DMS114 treated with DMSO at 0.1 percent for 48 hours (cell line): ENCODE measurements around the gene PTGER1.

Source experiments
- DNase-seq: peaks from one replicate; lab custom pipeline; 2025; ENCODE audit not compliant: unreplicated experiment; lab: John Stamatoyannopoulos, UW

PTGER1 gene

GRCh38 chr19:14442891-14443631, 32.1 kb downstream of the PTGER1 start:
- DNase-seq, result no peak

GRCh38 chr19:14441041-14441938, 33.9 kb downstream of the PTGER1 start:
- no peak for DNase-seq

- DNase-seq, result no peak
Observed at GRCh38 chr19:14440049-14440448, 35.1 kb downstream of the PTGER1 start.

- DNase-seq, result no peak
Observed at GRCh38 chr19:14439014-14439413, 36.1 kb downstream of the PTGER1 start.

GRCh38 chr19:14437578-14438140, 37.5 kb downstream of the PTGER1 start:
- no peak for DNase-seq

- no peak for DNase-seq
Observed at GRCh38 chr19:14435320-14436050, 39.7 kb downstream of the PTGER1 start.

GRCh38 chr19:14434543-14435319, 40.4 kb downstream of the PTGER1 start:
- DNase-seq, result no peak

GRCh38 chr19:14433554-14434501, 41.3 kb downstream of the PTGER1 start:
- DNase-seq, result no peak

- DNase-seq, result no peak
Observed at GRCh38 chr19:14432791-14433553, 42.2 kb downstream of the PTGER1 start, which contains the start of gene PKN1. Gene PKN1, plus strand, starts transcription at chr19:14433306. Its CDS starts 216 bp downstream, at chr19:14433522.

GRCh38 chr19:14430712-14431111, 44.4 kb downstream of the PTGER1 start:
- no peak for DNase-seq

GRCh38 chr19:14428882-14429416, 46.2 kb downstream of the PTGER1 start:
- DNase-seq, result no peak

GRCh38 chr19:14427461-14427860, 47.7 kb downstream of the PTGER1 start:
- no peak for DNase-seq

GRCh38 chr19:14425696-14426138, 49.4 kb downstream of the PTGER1 start:
- DNase-seq, result no peak
